GM18507 (cell line): Measurements from ENCODE around the gene CENPP.

Experiments
- DNase-seq: peaks from one replicate; pipeline ENCODE4 v3.0.0; 2011; ENCODE audit warnings: low read depth; ENCODE audit not compliant: insufficient read length; ENCODE audit errors: extremely low spot score
- FAIRE-seq: peaks from 2 replicates; lab custom pipeline; 2011; peaks lifted over from hg19 to GRCh38; lab: Jason Lieb, UNC

CENPP gene

GRCh38 chr9:92325269-92325990, at the start of gene CENPP, which contains the start of gene NOL8:
CENPP (plus strand) TSS chr9:92325953.
NOL8 (minus strand) TSS chr9:92325350; CDS start chr9:92324161, 1,189 bp downstream.
- DNase-seq: peak; percentile 80

GRCh38 chr9:92276331-92277032, 49.3 kb upstream of the CENPP start:
- DNase-seq (no peak), FAIRE-seq (no peak)

More at GRCh38 chr9:92325269-92325990, at the start of gene CENPP, which contains the start of gene NOL8:
- FAIRE-seq: peak; percentile 86

DNA sequence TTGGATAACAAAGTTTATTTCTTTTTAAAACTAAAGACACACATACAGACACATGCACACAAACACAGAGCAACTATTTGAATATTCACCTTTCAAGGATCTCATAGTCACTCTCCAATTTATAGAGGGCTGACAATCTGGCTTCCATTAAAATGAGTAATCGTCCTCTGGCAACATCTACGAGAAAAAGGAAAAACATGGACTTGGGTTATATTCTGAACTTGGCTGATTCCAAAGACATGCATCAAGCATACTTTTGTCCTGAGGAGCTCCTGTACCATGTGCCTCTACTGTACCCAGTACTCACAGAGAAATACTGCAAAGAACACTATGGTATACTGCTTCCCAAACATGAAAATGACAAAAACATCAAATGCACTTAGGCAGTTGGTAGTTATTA, 47.6 kb upstream of the CENPP start:
- FAIRE-seq: no peak
- DNase-seq: no peak

DNA sequence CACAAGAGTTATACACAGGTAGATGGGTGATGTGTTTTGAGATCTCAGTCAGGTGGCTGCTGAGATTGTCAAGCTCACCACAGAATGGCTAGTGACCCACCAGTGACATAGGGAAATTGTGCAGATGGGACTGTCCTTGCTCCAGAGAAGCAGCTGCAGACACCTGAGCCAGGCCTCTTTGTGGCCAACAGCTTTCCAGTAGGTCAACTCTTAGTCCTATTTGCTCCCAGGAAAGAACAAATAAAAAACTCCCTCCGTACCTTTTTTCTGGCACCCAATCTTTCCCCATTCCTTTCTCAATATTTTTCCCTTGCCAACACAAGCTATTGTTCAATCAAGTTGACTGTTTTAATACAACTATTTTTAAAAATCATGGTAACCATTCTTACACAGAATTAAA, 46.5 kb upstream of the CENPP start:
- DNase-seq: no peak
- FAIRE-seq: no peak

DNA sequence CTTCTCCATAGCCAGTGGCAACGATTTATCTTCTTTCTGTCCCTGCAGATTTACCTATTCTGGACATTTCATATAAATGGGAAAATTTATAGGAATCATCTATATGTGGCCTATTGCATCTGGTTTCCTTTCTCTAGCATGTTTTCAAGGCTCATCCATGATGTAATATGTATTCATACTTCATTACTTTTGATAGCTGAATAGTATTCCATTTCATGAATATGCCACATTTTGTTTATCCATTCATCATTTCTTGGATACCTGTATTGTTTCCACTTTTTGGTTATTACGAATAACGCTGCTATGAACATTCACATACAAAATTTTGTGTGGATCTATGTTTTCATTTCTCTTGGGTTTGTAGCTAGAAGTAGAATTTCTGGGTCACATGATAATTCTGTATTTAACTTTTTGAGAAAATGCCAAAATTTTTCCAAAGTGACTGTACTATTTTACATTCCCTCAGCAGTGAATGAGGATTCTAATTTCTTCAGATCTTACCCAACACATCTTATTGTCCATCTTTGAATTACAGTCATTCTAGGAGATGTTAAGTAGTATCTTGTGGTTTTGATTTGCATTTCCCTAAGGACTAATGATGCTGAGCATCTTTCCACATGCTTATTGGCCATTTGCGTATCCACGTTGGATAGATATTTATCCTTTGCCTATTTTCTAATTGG, 35.9 kb upstream of the CENPP start:
- DNase-seq (no peak), FAIRE-seq (no peak)

DNA sequence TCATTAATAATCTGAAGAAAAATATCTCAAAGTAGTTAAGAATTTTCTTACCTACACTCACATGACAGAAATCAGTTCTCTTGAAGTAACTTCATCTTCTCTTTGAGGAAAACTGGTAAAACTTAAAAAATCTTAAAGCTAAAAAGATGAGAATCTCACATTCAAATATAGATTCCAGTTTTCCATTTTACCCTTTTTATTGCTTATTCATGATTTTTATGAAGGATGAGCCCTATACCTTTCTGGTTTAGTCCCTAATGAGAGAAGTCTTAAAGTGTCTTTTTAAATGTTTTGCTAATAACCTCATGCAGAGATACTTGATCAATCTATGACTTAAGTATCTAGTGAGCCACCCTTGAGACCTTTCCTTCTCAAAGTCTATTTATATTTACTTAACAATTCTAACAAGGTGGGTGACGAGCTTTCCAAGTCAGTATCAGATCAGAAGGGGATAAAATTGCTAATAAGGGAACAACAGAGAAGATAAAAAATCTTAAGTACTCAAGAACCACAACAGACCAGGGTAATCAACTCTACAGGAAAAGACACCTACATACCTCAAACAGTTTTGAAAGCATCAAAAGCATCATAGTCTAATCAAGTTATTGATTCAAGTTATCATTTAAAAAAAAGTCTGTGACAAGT, 34.8 kb upstream of the CENPP start:
- FAIRE-seq (no peak), DNase-seq (no peak)

- DNase-seq: no peak
- no peak for FAIRE-seq
These were observed 34.2 kb upstream of the CENPP start for GRCh38 chr9:92291577-92291976.

DNA sequence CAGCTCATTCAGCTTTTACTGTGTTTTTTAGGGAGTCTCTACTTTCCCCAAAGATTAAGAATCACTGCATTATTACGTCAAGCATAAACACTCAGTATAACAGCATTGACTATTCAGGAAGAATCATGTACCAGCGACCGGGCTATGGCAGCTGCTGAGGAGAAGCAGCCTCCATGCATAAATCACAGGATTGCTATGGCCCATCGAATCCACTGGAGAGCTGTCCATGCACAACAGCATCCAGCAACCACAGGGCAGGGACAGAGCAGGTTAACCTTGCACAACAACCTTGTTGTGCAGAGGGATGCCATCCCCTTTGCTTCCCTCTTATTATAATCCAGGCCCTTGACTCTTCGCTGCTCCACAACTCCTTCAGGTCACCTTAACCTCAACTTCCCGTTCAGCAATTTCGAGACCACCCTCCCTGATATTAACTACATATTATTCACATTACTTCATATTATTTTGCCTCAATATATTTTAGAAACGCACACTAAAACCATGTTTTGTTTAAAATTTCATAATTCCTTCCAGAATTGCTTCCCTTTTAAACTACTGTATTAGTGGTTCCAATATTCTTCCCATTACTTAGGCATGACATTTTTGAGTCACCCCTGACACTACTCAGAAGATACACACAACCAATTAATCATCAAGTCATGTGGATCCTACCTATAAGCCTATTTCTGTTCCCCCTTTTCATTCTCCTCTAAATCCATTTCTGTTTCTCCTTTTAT, 33.2 kb upstream of the CENPP start:
- no peak for FAIRE-seq
- DNase-seq: no peak

- FAIRE-seq (no peak), DNase-seq (no peak)
These were observed 32.7 kb upstream of the CENPP start for GRCh38 chr9:92293075-92293354.

DNA sequence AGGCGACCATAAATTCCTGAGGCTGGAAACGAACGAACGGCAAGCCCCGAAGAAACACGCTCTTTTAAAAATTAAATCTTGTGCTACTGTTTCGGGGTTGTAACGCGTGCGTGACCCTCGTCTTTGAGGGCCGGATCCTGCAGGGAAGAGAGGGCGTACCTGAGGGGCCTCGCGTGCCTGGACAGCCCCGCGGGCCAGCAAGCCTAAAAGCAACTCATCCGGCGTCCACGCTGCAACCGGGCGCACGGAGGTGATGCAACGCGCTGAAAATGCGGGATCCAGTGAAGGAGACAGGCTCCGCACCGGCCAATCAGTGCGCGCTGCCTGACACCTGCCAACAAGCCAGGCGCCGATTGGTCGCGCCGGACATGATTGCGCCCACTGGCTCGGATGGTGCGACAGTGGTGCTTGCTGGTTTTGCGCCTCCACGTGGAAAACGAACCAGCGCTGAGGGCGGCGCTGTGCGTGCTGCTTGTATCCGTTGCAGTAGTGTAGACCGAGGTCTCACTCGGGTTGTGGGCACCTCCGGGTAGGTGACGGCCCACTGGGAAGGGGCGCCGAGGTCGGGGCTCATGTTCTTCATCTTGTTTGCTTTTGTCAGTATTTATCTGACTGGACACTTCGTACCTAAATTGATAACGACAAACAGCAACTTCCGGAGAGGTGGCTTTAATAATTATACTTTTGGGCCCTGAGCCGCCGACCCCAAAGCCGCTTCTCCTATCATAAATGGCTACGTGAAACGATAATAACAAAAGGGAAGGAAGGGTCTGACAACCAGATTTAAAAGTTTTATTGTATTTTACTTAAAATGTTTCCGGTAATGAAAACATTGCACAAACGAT, 32.1 kb upstream of the CENPP start, which contains the start of gene IARS1:
Gene IARS1 (minus strand): TSS at position 246 of the 845 bp plus-strand sequence. CDS start 4,278 bp downstream, outside the sequence.
- FAIRE-seq (peak; percentile 99), DNase-seq (peak; percentile 92)

DNA sequence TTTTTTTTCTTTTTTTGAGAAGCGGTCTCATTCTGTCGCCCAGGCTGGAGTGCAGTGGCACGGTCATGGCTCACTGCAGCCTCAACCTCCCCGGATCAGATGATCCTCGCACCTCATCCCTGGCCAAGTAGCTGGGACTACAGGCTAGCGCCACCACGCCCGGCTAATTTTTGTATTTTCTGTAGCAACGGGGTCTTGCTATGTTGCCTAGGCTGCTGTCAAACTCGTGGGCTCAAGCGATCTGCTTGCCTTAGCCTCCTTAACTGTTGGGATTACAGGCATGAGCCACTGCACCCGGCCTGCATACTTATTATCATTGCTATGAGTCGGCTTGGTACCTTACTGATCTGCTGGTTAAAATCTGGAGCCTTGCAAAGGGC, 31.5 kb upstream of the CENPP start:
- FAIRE-seq (peak; percentile 9), DNase-seq (no peak)

GRCh38 chr9:92295240-92295790, 30.4 kb upstream of the CENPP start:
- no peak for DNase-seq
- no peak for FAIRE-seq

GRCh38 chr9:92295827-92296258, 29.9 kb upstream of the CENPP start:
- FAIRE-seq (no peak), DNase-seq (no peak)

- DNase-seq (no peak), FAIRE-seq (peak; percentile 38)
These were observed 28.1 kb upstream of the CENPP start for GRCh38 chr9:92297611-92298010.

- FAIRE-seq (peak; percentile 18), DNase-seq (no peak)
These were observed 27.7 kb upstream of the CENPP start for GRCh38 chr9:92298036-92298435.

- DNase-seq (no peak), FAIRE-seq (peak; percentile 86)
These were observed 26.6 kb upstream of the CENPP start for GRCh38 chr9:92299116-92299515.

DNA sequence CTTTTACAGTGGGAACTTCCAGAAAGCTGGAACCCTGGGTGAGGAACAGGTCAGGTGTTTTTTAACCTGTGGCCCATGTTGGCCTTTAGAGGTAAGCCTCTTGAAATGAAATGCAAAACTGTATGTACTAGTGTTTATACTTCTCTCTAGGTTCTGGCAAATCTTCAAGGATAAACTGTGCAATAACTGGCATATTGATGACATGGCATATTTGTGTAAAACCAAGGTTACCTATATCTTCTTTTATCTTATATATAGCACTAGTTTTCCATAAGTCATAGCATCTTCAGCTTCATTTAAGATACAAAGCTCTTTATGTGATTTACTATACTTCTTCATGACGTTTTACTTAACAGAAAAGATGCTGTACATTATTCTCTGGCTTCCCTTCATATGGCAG, 24.8 kb upstream of the CENPP start:
- FAIRE-seq: no peak

GRCh38 chr9:92308893-92309292, 16.9 kb upstream of the CENPP start:
- FAIRE-seq (peak; percentile 54), DNase-seq (no peak)

More for the DNA sequence above, 24.8 kb upstream of the CENPP start:
- no peak for DNase-seq
